A549 (cell line): ENCODE results near the gene SUGCT. TPM values are rescaled to one million over a fixed set of nuclear protein-coding genes. Genes with fewer than 3 reads are reported as not detected.

ENCODE experiments used
- ATAC-seq, 2 experiments: fragments of 200-7000 bp in 1 of 2; fragments of >200 bp in 1 of 2; cut with Nextera tagmentation in 1 of 2; cut with Tn5 transposase in 1 of 2; 3 replicates each; pipeline versions ENCODE4 v1.8.0 to v1.9.1; 2018 to 2020; ENCODE audit warnings: mild to moderate bottlenecking in 1 of 2, moderate library complexity in 1 of 2
- CTCF ChIA-PET: fragments of 300-600 bp; sonication (Branson Sonifier 250); formaldehyde crosslinking; extraction: SDS; loops from one replicate; lab custom pipeline; 2021; ENCODE audit warnings: antibody characterized with exemption, inconsistent platforms; lab: Yijun Ruan, JAX
- POLR2A ChIA-PET: fragments of 350-600 bp; formaldehyde crosslinking; extraction: SDS; loops from one replicate; lab custom pipeline; 2021; ENCODE audit warnings: antibody characterized with exemption, inconsistent platforms; lab: Yijun Ruan, JAX
- DNase-seq, 2 experiments: peaks; one replicate each; pipeline versions ENCODE4 v3.0.0 to v3.0.0-alpha.2; 2011 to 2016; ENCODE audit warnings: low read depth in 1 of 2, low spot score in 1 of 2
- FAIRE-seq: peaks from 2 replicates; lab custom pipeline; 2011; peaks lifted over from hg19 to GRCh38; lab: Jason Lieb, UNC
- H3K27ac ChIP-seq, 2 experiments: fragments of >200 bp; sonication (Bioruptor Twin); formaldehyde crosslinking; 3 replicates each; pipeline ENCODE4 v1.5.1; 2016 to 2017
- H3K4me1 ChIP-seq: fragments of >200 bp; sonication (Bioruptor Twin); formaldehyde crosslinking; 3 replicates; pipeline ENCODE4 v1.6.1; 2016
- H3K4me2 ChIP-seq: fragments of >200 bp; sonication (Bioruptor Twin); formaldehyde crosslinking; 3 replicates; pipeline ENCODE4 v1.6.1; 2016
- H3K4me3 ChIP-seq: fragments of >200 bp; sonication (Bioruptor Twin); formaldehyde crosslinking; 3 replicates; pipeline ENCODE4 v1.5.1; 2016
- H3K9me3 ChIP-seq: fragments of >200 bp; sonication (Bioruptor Twin); formaldehyde crosslinking; 3 replicates; pipeline ENCODE4 v1.6.1; 2016
- BHLHE40 ChIP-seq: IDR thresholded peaks from 2 replicates; pipeline ENCODE4 v1.6.1; 2012; ENCODE audit warnings: low read depth, low read length, inconsistent platforms
- CBX2 ChIP-seq: fragments of 200-600 bp; sonication (generic); IDR thresholded peaks from 2 replicates; pipeline ENCODE4 v1.6.1; 2016; ENCODE audit warnings: low read depth, mild to moderate bottlenecking, borderline replicate concordance
- CBX8 ChIP-seq: fragments of 200-600 bp; sonication (generic); IDR thresholded peaks from 2 replicates; pipeline ENCODE4 v1.6.1; 2016
- CEBPB ChIP-seq, 2 experiments: fragments of >200 bp in 1 of 2; sonication (Bioruptor Twin) in 1 of 2; formaldehyde crosslinking in 1 of 2; IDR thresholded peaks; 2 replicates each; pipeline ENCODE4 v1.6.1; 2012 to 2016
- EHMT2 ChIP-seq: fragments of 200-600 bp; sonication (generic); IDR thresholded peaks from 2 replicates; pipeline ENCODE4 v1.6.1; 2016; ENCODE audit warnings: antibody characterized with exemption, low read depth, mild to moderate bottlenecking, moderate library complexity
- ELK1 ChIP-seq: fragments of 150-350 bp; IDR thresholded peaks from 2 replicates; pipeline ENCODE4 v1.6.1; 2014; ENCODE audit warnings: low read depth, mild to moderate bottlenecking, low read length
- EP300 ChIP-seq, 2 experiments: fragments of >200 bp; sonication (Bioruptor Twin); formaldehyde crosslinking; IDR thresholded peaks; 2 replicates in 1 of 2; 3 replicates in 1 of 2; pipeline ENCODE4 v1.6.1; 2016 to 2017
- FOSL2 ChIP-seq, 2 experiments: fragments of 450-650 bp in 1 of 2; fragments of >200 bp in 1 of 2; sonication (Bioruptor Twin) in 1 of 2; formaldehyde crosslinking; IDR thresholded peaks; 2 replicates each; pipeline versions ENCODE4 v1.5.0 to v1.6.1; 2016 to 2020; ENCODE audit warnings: mild to moderate bottlenecking in 1 of 2, moderate library complexity in 1 of 2
- HDAC2 ChIP-seq: fragments of 200-600 bp; sonication (generic); IDR thresholded peaks from 2 replicates; pipeline ENCODE4 v1.6.1; 2016
- HEYL ChIP-seq: fragments of 250-450 bp; sonication (Bioruptor Pico); IDR thresholded peaks from 2 replicates; pipeline ENCODE4 v1.8.0; 2021; ENCODE audit warnings: mild to moderate bottlenecking, moderate library complexity
- HOXA7 ChIP-seq: fragments of 250-450 bp; sonication (Bioruptor Pico); IDR thresholded peaks from 2 replicates; pipeline ENCODE4 v1.5.0; 2020; ENCODE audit warnings: mild to moderate bottlenecking, moderate library complexity
- HOXB13 ChIP-seq: fragments of 250-450 bp; sonication (Bioruptor Pico); IDR thresholded peaks from 2 replicates; pipeline ENCODE4 v1.5.0; 2020; ENCODE audit warnings: low read depth, mild to moderate bottlenecking, moderate library complexity
- JUN ChIP-seq, 2 experiments: fragments of >200 bp; sonication (Bioruptor Twin); formaldehyde crosslinking; IDR thresholded peaks; 2 replicates in 1 of 2; 3 replicates in 1 of 2; pipeline ENCODE4 v1.6.1; 2016 to 2017
- JUNB ChIP-seq: fragments of >200 bp; sonication (Bioruptor Twin); formaldehyde crosslinking; IDR thresholded peaks from 2 replicates; pipeline ENCODE4 v1.6.1; 2016
- MAFK ChIP-seq: fragments of 450-650 bp; IDR thresholded peaks from 2 replicates; pipeline ENCODE4 v1.6.1; 2014; ENCODE audit not compliant: partially characterized antibody
- MAZ ChIP-seq: fragments of 150-350 bp; IDR thresholded peaks from 2 replicates; pipeline ENCODE4 v1.6.1; 2014; ENCODE audit warnings: antibody characterized with exemption, low read depth, low read length, borderline replicate concordance
- NFE2L2 ChIP-seq: fragments of 150-350 bp; conservative IDR thresholded peaks from 2 replicates; pipeline ENCODE4 v1.6.1; 2014; ENCODE audit warnings: low read length
- NR3C1 ChIP-seq: fragments of >200 bp; sonication (Bioruptor Twin); formaldehyde crosslinking; IDR thresholded peaks from 3 replicates; pipeline ENCODE4 v1.6.1; 2017
- PHF8 ChIP-seq: fragments of 200-600 bp; sonication (generic); IDR thresholded peaks from 2 replicates; pipeline ENCODE4 v1.6.1; 2016; ENCODE audit warnings: low read depth, mild to moderate bottlenecking, antibody characterized with exemption, moderate library complexity, borderline replicate concordance
- RARB ChIP-seq: fragments of 250-450 bp; sonication (Bioruptor Pico); IDR thresholded peaks from 2 replicates; pipeline ENCODE4 v1.8.0; 2021; ENCODE audit warnings: mild to moderate bottlenecking, moderate library complexity
- RFX5 ChIP-seq: fragments of 450-650 bp; IDR thresholded peaks from 2 replicates; pipeline ENCODE4 v1.7.1; 2014; ENCODE audit warnings: antibody characterized with exemption, mild to moderate bottlenecking, moderate library complexity
- SMC3 ChIP-seq: fragments of >200 bp; sonication (Bioruptor Twin); formaldehyde crosslinking; IDR thresholded peaks from 3 replicates; pipeline ENCODE4 v1.6.1; 2018; ENCODE audit warnings: inconsistent platforms
- ZC3H11A ChIP-seq: fragments of 450-650 bp; IDR thresholded peaks from 2 replicates; pipeline ENCODE4 v1.6.1; 2014; ENCODE audit warnings: antibody characterized with exemption, mild to moderate bottlenecking
- ZFP36 ChIP-seq: fragments of 450-650 bp; IDR thresholded peaks from 2 replicates; pipeline ENCODE4 v1.6.1; 2014; ENCODE audit warnings: borderline replicate concordance; ENCODE audit not compliant: partially characterized antibody
- WGBS: methylation state at CpG from one replicate; pipeline ENCODE4 v1.1.6; 2017; ENCODE audit errors: missing lambda C conversion rate; 5-methylcytosine and 5-hydroxymethylcytosine counted together
- polyA plus RNA-seq, 4 experiments: library from polyadenylated mRNA; depleted of rRNA in 3 of 4; stranded (reverse); fragments of >200 nt; fragmentation: RNase III in 1 of 4; extraction: RNeasy Plus Mini Kit Qiagen cat#74134 plus additional on column Dnase treatment in 1 of 4; gene quantifications; 2 replicates in 3 of 4; 3 replicates in 1 of 4; pipeline ENCODE4 v1.2.3, GENCODE V29; 2011 to 2017
- TF ChIP-seq, protein P1 (sequence below): fragments of 200-600 bp; sonication (generic); IDR thresholded peaks from 2 replicates; pipeline ENCODE4 v1.6.1; 2016; ENCODE audit warnings: antibody characterized with exemption, mild to moderate bottlenecking, moderate library complexity
- TF ChIP-seq, protein P2 (sequence below): fragments of 450-650 bp; IDR thresholded peaks from 2 replicates; pipeline ENCODE4 v1.6.1; 2014; ENCODE audit warnings: antibody characterized with exemption

The SUGCT gene
- polyA plus RNA-seq, 2 of the 4 experiments (the other 2 are of a cell fraction), result 1.4 to 1.6 TPM

GRCh38 chr7:40773656-40774055, 638.9 kb downstream of the SUGCT start:
- CTCF ChIA-PET, result no interaction called here
- no peaks in the 10 kb centered on the region for H3K9me3 ChIP-seq
- DNase-seq, result no peak
- ATAC-seq, result no peak
- no peak overlapping the region for H3K4me2 ChIP-seq
- WGBS, result 5% methylated on average over 3 of the region's 3 CpGs
- POLR2A ChIA-PET, result no interaction called here
- H3K4me1 ChIP-seq, result no peaks in the 10 kb centered on the region
- no peak overlapping the region for H3K4me3 ChIP-seq
- no peak for FAIRE-seq
- no peak overlapping the region for H3K27ac ChIP-seq
- TF ChIP-seq HDAC2 (no peak), CBX8 (no peak), EHMT2 (no peak), HOXB13 (no peak), ZFP36 (no peak), JUNB (no peak), SMC3 (no peak), CBX2 (no peak), HOXA7 (CRISPR knock-in tag) (no peak), CEBPB (IDR thresholded peaks at IDR 0.05) (no peak), RFX5 (no peak), ZC3H11A (no peak)

- H3K4me3 ChIP-seq, result no peak overlapping the region
- WGBS, result 15% methylated on average over 4 of the region's 4 CpGs
- TF ChIP-seq HOXA7 (CRISPR knock-in tag), result no peak
- no peak for TF ChIP-seq RARB (CRISPR knock-in tag)
- TF ChIP-seq, protein P1, sequence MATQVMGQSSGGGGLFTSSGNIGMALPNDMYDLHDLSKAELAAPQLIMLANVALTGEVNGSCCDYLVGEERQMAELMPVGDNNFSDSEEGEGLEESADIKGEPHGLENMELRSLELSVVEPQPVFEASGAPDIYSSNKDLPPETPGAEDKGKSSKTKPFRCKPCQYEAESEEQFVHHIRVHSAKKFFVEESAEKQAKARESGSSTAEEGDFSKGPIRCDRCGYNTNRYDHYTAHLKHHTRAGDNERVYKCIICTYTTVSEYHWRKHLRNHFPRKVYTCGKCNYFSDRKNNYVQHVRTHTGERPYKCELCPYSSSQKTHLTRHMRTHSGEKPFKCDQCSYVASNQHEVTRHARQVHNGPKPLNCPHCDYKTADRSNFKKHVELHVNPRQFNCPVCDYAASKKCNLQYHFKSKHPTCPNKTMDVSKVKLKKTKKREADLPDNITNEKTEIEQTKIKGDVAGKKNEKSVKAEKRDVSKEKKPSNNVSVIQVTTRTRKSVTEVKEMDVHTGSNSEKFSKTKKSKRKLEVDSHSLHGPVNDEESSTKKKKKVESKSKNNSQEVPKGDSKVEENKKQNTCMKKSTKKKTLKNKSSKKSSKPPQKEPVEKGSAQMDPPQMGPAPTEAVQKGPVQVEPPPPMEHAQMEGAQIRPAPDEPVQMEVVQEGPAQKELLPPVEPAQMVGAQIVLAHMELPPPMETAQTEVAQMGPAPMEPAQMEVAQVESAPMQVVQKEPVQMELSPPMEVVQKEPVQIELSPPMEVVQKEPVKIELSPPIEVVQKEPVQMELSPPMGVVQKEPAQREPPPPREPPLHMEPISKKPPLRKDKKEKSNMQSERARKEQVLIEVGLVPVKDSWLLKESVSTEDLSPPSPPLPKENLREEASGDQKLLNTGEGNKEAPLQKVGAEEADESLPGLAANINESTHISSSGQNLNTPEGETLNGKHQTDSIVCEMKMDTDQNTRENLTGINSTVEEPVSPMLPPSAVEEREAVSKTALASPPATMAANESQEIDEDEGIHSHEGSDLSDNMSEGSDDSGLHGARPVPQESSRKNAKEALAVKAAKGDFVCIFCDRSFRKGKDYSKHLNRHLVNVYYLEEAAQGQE, result no peak
- TF ChIP-seq NR3C1, result no peak
- H3K27ac ChIP-seq, result no peak overlapping the region
- H3K4me1 ChIP-seq, result no peaks in the 10 kb centered on the region
- POLR2A ChIA-PET, result no interaction called here
- FAIRE-seq, result no peak
- no peak for DNase-seq
- H3K9me3 ChIP-seq, result no peaks in the 10 kb centered on the region
- no peak overlapping the region for H3K4me2 ChIP-seq
- ATAC-seq, result no peak
- CTCF ChIA-PET, result interaction anchor here (1.3 kb wide), 1 partner anchor 12 kb away, joined by 3 read pairs; no protein-coding TSS in a partner anchor
Observed at GRCh38 chr7:40775877-40776276, 641.1 kb downstream of the SUGCT start.

GRCh38 chr7:40777730-40778312, 643.0 kb downstream of the SUGCT start:
- Histone ChIP-seq H3K27ac (no peak overlapping the region), H3K4me3 (no peak overlapping the region), H3K4me1 (no peaks in the 10 kb centered on the region), H3K9me3 (no peaks in the 10 kb centered on the region), H3K4me2 (no peak overlapping the region)
- FAIRE-seq (no peak), ATAC-seq (no peak), DNase-seq (no peak)
- CTCF ChIA-PET, result no interaction called here
- POLR2A ChIA-PET, result no interaction called here
- 4% methylated on average over 5 of the region's 5 CpGs for WGBS
- TF ChIP-seq, protein P1, result no peak
- no peak for TF ChIP-seq JUN (IDR thresholded peaks at IDR 0.05)
- TF ChIP-seq PHF8, result no peak
- no peak for TF ChIP-seq ELK1
- no peak for TF ChIP-seq NFE2L2
- no peak for TF ChIP-seq EP300 (IDR thresholded peaks at IDR 0.05)
- no peak for TF ChIP-seq CEBPB (IDR thresholded peaks at IDR 0.05)
- TF ChIP-seq FOSL2 (IDR thresholded peaks at IDR 0.05), result no peak
- TF ChIP-seq FOSL2 (CRISPR knock-in tag; IDR thresholded peaks at IDR 0.05), result no peak
- TF ChIP-seq CBX8, result no peak
- no peak for TF ChIP-seq MAZ
- TF ChIP-seq, protein P2, sequence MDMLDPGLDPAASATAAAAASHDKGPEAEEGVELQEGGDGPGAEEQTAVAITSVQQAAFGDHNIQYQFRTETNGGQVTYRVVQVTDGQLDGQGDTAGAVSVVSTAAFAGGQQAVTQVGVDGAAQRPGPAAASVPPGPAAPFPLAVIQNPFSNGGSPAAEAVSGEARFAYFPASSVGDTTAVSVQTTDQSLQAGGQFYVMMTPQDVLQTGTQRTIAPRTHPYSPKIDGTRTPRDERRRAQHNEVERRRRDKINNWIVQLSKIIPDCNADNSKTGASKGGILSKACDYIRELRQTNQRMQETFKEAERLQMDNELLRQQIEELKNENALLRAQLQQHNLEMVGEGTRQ, result no peak
- TF ChIP-seq JUNB, result no peak
- TF ChIP-seq BHLHE40, result no peak
- TF ChIP-seq HEYL (CRISPR knock-in tag), result no peak
- no peak for TF ChIP-seq HDAC2
- TF ChIP-seq SMC3, result no peak
- no peak for TF ChIP-seq MAFK
